ENCODE data around the gene DCD.

DNA sequence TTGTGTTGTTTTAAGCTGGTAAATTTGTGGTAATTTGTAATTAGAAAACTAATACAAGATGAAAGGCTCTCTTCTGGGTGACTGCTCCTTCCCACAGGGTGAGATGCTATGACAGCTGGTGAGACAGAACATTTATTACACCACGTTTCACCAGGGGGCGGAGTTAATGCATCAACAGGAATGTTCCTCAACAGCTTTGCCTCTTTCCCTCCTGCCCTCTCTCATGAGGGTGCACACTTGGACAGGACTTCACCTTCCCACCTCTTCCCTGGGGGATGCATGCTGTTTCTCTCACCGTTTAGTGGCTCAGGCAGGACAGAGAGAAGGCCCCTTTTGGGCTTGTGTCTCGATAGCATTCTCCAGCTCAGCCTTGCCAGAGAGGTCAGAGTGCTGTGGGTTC, 46.3 kb downstream of the DCD start:
- TF ChIP-seq ZNF785 (CRISPR knock-in tag; IDR thresholded peaks at IDR 0.05) (no peak), CREB1 (IDR thresholded peaks at IDR 0.05) (no peak), CREB1 (CRISPR knock-in tag; IDR thresholded peaks at IDR 0.05) (no peak), TEAD2 (tag; IDR thresholded peaks at IDR 0.05) (no peak), ZBTB49 (CRISPR knock-in tag; IDR thresholded peaks at IDR 0.05; ENCODE audit: borderline replicate concordance) (no peak), RNF2 (IDR thresholded peaks at IDR 0.05) (no peak), THRA (IDR thresholded peaks at IDR 0.05) (no peak), NUFIP1 (IDR thresholded peaks at IDR 0.05; ENCODE audit: partially characterized antibody) (no peak), KHSRP (IDR thresholded peaks at IDR 0.05) (no peak)
- TF ChIP-seq, protein P1, sequence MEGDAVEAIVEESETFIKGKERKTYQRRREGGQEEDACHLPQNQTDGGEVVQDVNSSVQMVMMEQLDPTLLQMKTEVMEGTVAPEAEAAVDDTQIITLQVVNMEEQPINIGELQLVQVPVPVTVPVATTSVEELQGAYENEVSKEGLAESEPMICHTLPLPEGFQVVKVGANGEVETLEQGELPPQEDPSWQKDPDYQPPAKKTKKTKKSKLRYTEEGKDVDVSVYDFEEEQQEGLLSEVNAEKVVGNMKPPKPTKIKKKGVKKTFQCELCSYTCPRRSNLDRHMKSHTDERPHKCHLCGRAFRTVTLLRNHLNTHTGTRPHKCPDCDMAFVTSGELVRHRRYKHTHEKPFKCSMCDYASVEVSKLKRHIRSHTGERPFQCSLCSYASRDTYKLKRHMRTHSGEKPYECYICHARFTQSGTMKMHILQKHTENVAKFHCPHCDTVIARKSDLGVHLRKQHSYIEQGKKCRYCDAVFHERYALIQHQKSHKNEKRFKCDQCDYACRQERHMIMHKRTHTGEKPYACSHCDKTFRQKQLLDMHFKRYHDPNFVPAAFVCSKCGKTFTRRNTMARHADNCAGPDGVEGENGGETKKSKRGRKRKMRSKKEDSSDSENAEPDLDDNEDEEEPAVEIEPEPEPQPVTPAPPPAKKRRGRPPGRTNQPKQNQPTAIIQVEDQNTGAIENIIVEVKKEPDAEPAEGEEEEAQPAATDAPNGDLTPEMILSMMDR (IDR thresholded peaks at IDR 0.05 in 2 of 3, conservative IDR thresholded peaks at IDR 0.05 in 1 of 3; ENCODE audit: insufficient read depth in 2 of 3, low read depth in 1 of 3, low read length in 3 of 3): no peak
- TF ChIP-seq, protein P2, sequence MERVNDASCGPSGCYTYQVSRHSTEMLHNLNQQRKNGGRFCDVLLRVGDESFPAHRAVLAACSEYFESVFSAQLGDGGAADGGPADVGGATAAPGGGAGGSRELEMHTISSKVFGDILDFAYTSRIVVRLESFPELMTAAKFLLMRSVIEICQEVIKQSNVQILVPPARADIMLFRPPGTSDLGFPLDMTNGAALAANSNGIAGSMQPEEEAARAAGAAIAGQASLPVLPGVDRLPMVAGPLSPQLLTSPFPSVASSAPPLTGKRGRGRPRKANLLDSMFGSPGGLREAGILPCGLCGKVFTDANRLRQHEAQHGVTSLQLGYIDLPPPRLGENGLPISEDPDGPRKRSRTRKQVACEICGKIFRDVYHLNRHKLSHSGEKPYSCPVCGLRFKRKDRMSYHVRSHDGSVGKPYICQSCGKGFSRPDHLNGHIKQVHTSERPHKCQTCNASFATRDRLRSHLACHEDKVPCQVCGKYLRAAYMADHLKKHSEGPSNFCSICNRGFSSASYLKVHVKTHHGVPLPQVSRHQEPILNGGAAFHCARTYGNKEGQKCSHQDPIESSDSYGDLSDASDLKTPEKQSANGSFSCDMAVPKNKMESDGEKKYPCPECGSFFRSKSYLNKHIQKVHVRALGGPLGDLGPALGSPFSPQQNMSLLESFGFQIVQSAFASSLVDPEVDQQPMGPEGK (CRISPR knock-in tag; IDR thresholded peaks at IDR 0.05; ENCODE audit: borderline replicate concordance): no peak
- TF ChIP-seq, protein P3, sequence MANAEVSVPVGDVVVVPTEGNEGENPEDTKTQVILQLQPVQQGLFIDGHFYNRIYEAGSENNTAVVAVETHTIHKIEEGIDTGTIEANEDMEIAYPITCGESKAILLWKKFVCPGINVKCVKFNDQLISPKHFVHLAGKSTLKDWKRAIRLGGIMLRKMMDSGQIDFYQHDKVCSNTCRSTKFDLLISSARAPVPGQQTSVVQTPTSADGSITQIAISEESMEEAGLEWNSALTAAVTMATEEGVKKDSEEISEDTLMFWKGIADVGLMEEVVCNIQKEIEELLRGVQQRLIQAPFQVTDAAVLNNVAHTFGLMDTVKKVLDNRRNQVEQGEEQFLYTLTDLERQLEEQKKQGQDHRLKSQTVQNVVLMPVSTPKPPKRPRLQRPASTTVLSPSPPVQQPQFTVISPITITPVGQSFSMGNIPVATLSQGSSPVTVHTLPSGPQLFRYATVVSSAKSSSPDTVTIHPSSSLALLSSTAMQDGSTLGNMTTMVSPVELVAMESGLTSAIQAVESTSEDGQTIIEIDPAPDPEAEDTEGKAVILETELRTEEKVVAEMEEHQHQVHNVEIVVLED (CRISPR knock-in tag; IDR thresholded peaks at IDR 0.05): no peak
